Mesenchymal stem cell (in vitro differentiated cells and primary cell): ENCODE measurements around the gene RBMS3.

Source experiments
- DNase-seq: peaks from one replicate; pipeline ENCODE4 v3.0.0-alpha.2; 2013
- H2AFZ ChIP-seq: one replicate; pipeline ENCODE4 v1.6.1; 2013; ENCODE audit warnings: low read depth, mild to moderate bottlenecking, control low read depth, inconsistent platforms, low read length, moderate library complexity
- H2AK5ac ChIP-seq: 2 replicates; pipeline ENCODE4 v1.6.1; 2013; ENCODE audit warnings: low read length, moderate library complexity, mild to moderate bottlenecking, inconsistent platforms; ENCODE audit not compliant: severe bottlenecking
- H2BK120ac ChIP-seq: one replicate; pipeline ENCODE4 v1.6.1; 2013; ENCODE audit warnings: low read depth, mild to moderate bottlenecking, inconsistent platforms, low read length, moderate library complexity
- H2BK12ac ChIP-seq, 2 experiments: one replicate each; pipeline ENCODE4 v1.6.1; 2013; ENCODE audit warnings: inconsistent platforms in 2 of 2, low read length in 2 of 2, mild to moderate bottlenecking in 2 of 2, moderate library complexity in 2 of 2, control low read depth in 1 of 2
- H2BK15ac ChIP-seq: one replicate; pipeline ENCODE4 v1.6.1; 2013; ENCODE audit warnings: mild to moderate bottlenecking, low read depth, inconsistent platforms; ENCODE audit not compliant: poor library complexity, severe bottlenecking
- H2BK5ac ChIP-seq: 2 replicates; pipeline ENCODE4 v1.6.1; 2013; ENCODE audit warnings: low read depth, mild to moderate bottlenecking, low read length, control low read depth, inconsistent platforms; ENCODE audit not compliant: poor library complexity, severe bottlenecking
- H3K14ac ChIP-seq, 2 experiments: one replicate each; pipeline ENCODE4 v1.6.1; 2013; ENCODE audit warnings: inconsistent platforms in 2 of 2, low read length in 2 of 2, control low read depth in 1 of 2, mild to moderate bottlenecking in 1 of 2, moderate library complexity in 1 of 2
- H3K18ac ChIP-seq, 2 experiments: one replicate each; pipeline ENCODE4 v1.6.1; 2013; ENCODE audit warnings: inconsistent platforms in 2 of 2, low read length in 2 of 2, control low read depth in 1 of 2, low read depth in 1 of 2, mild to moderate bottlenecking in 1 of 2
- H3K23ac ChIP-seq, 2 experiments: one replicate each; pipeline ENCODE4 v1.6.1; 2013; ENCODE audit warnings: inconsistent platforms in 2 of 2, low read length in 2 of 2, mild to moderate bottlenecking in 2 of 2, moderate library complexity in 2 of 2, control low read depth in 1 of 2
- H3K27ac ChIP-seq: 2 replicates; pipeline ENCODE4 v1.5.1; 2013; ENCODE audit warnings: mild to moderate bottlenecking, moderate library complexity, low read length, control low read depth, inconsistent platforms; ENCODE audit not compliant: poor library complexity, severe bottlenecking
- H3K27me3 ChIP-seq, 2 experiments: 2 replicates each; pipeline versions ENCODE4 v1.6.1 to v1.7.0; 2013; ENCODE audit warnings: low read length in 2 of 2, mild to moderate bottlenecking in 2 of 2, moderate library complexity in 2 of 2, control low read depth in 1 of 2, inconsistent platforms in 1 of 2; ENCODE audit not compliant: control insufficient read depth in 1 of 2, insufficient read depth in 1 of 2
- H3K36me3 ChIP-seq, 2 experiments: 2 replicates each; pipeline versions ENCODE4 v1.6.1 to v1.7.0; 2013; ENCODE audit warnings: low read length in 2 of 2, control low read depth in 1 of 2, inconsistent platforms in 1 of 2, low read depth in 1 of 2, mild to moderate bottlenecking in 1 of 2; ENCODE audit not compliant: insufficient read depth in 2 of 2, control insufficient read depth in 1 of 2
- H3K4ac ChIP-seq, 2 experiments: one replicate each; pipeline ENCODE4 v1.6.1; 2013; ENCODE audit warnings: inconsistent platforms in 2 of 2, low read length in 2 of 2, mild to moderate bottlenecking in 2 of 2, moderate library complexity in 2 of 2, control low read depth in 1 of 2, low read depth in 1 of 2
- H3K4me1 ChIP-seq: 2 replicates; pipeline ENCODE4 v1.6.1; 2013; ENCODE audit warnings: low read depth, low read length, control low read depth; ENCODE audit not compliant: control insufficient read depth, insufficient read depth
- H3K4me2 ChIP-seq: 2 replicates; pipeline ENCODE4 v1.6.1; 2013; ENCODE audit warnings: low read length, mild to moderate bottlenecking, inconsistent platforms; ENCODE audit not compliant: poor library complexity, severe bottlenecking
- H3K4me3 ChIP-seq, 2 experiments: 2 replicates each; pipeline versions ENCODE4 v1.5.1 to v1.7.0; 2013; ENCODE audit warnings: low read length in 2 of 2, mild to moderate bottlenecking in 2 of 2, control low read depth in 1 of 2, low read depth in 1 of 2; ENCODE audit not compliant: insufficient read depth in 1 of 2
- H3K79me1 ChIP-seq: replicated peaks from 2 replicates; pipeline ENCODE4 v1.6.1; 2013; ENCODE audit warnings: mild to moderate bottlenecking, control low read depth, low read length, inconsistent platforms; ENCODE audit not compliant: poor library complexity, severe bottlenecking
- H3K9ac ChIP-seq: 2 replicates; pipeline ENCODE4 v1.7.0; 2013; ENCODE audit warnings: mild to moderate bottlenecking, low read length, moderate library complexity
- H3K9me3 ChIP-seq: 2 replicates; pipeline ENCODE4 v1.7.0; 2013; ENCODE audit warnings: mild to moderate bottlenecking, low read length; ENCODE audit not compliant: control insufficient read depth
- H4K8ac ChIP-seq: one replicate; pipeline ENCODE4 v1.6.1; 2013; ENCODE audit warnings: inconsistent platforms, mild to moderate bottlenecking, low read length, moderate library complexity
- H4K91ac ChIP-seq: one replicate; pipeline ENCODE4 v1.6.1; 2013; ENCODE audit warnings: mild to moderate bottlenecking, low read length, inconsistent platforms
- WGBS: methylation state at CpG from one replicate; pipeline ENCODE4 v1.1.7; 2013; ENCODE audit warnings: mixed read lengths; 5-methylcytosine and 5-hydroxymethylcytosine counted together

RBMS3 gene

DNA sequence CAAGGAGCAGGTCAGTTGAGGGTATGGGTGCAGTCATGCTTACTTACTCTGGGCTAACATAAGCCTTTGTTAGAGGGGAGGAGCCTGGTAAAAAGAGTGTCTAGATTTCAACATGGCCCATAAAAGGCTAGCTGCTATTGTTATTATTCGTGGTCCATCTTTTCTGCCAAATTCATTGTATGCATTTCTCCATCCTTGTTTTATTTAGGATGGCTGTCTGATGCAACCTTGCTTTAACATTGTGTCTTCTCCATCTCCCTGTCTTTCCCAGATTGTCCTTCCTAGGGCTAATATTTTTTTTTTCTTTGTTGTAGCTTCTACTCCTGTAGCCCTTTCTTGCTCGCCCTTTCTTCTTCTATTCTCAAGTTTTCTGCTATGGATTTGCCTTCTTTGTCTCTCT lies 12.6 kb downstream of the RBMS3 start:
- Histone ChIP-seq H3K14ac (no peak overlapping the region), H3K79me1 (peaks cover 14% of the 10 kb centered on the region), H3K18ac (no peak overlapping the region), H2AFZ (no peak overlapping the region), H2BK15ac (no peak overlapping the region), H3K4me2 (no peak overlapping the region), H3K36me3 (peaks cover 0 to 9% of the 10 kb centered on the region in 2 experiments), H2BK12ac (no peak overlapping the region), H4K91ac (no peak overlapping the region), H2AK5ac (no peak overlapping the region), H3K27ac (no peak overlapping the region), H3K9me3 (no peaks in the 10 kb centered on the region), H3K27me3 (no peaks in the 10 kb centered on the region), H3K4ac (no peak overlapping the region), H2BK120ac (no peak overlapping the region), H2BK5ac (no peak overlapping the region), H3K4me1 (no peaks in the 10 kb centered on the region), H4K8ac (no peak overlapping the region), H3K23ac (no peak overlapping the region), H3K9ac (no peak overlapping the region), H3K4me3 (no peak overlapping the region)
- DNase-seq: no peak
- WGBS: 50% methylated on average over 2 of the region's 2 CpGs

DNA sequence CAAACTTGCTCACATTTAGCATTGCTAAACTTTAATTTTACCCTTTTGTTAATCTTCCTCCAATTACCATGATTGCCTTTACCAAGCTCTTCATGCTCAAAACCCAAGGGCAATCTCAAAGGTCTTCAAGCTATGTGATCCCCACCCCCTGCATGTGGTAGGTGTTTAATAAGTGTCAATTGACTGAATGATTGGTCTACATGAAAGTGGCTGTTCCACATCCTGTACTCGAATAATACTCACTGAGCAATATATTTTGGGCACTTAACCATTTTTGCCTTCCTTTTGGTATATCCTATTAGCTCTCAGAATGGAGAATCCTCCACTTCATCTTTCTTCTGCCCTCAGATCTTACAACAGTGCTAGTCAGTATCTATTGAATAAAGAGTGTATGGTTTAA lies 17.1 kb downstream of the RBMS3 start:
- peaks cover 0 to 3% of the 10 kb centered on the region in 2 experiments for H3K36me3 ChIP-seq
- peaks cover 18% of the 10 kb centered on the region for H3K79me1 ChIP-seq
- no peak overlapping the region for H3K27ac ChIP-seq
- no peak overlapping the region for H2BK12ac ChIP-seq
- H3K9ac ChIP-seq: no peak overlapping the region
- H3K4me1 ChIP-seq: no peaks in the 10 kb centered on the region
- no peak overlapping the region for H3K4ac ChIP-seq
- no peak for DNase-seq
- no peak overlapping the region for H3K23ac ChIP-seq
- no peaks in the 10 kb centered on the region for H3K9me3 ChIP-seq
- H3K18ac ChIP-seq: no peak overlapping the region
- H2BK120ac ChIP-seq: no peak overlapping the region
- 100% methylated on average over 1 of the region's 1 CpG for WGBS
- no peaks in the 10 kb centered on the region for H3K27me3 ChIP-seq
- no peak overlapping the region for H2AFZ ChIP-seq
- H4K91ac ChIP-seq: no peak overlapping the region
- H2BK5ac ChIP-seq: no peak overlapping the region
- no peak overlapping the region for H2BK15ac ChIP-seq
- H3K4me2 ChIP-seq: no peak overlapping the region
- no peak overlapping the region for H4K8ac ChIP-seq
- no peak overlapping the region for H2AK5ac ChIP-seq
- no peak overlapping the region for H3K4me3 ChIP-seq
- H3K14ac ChIP-seq: no peak overlapping the region

DNA sequence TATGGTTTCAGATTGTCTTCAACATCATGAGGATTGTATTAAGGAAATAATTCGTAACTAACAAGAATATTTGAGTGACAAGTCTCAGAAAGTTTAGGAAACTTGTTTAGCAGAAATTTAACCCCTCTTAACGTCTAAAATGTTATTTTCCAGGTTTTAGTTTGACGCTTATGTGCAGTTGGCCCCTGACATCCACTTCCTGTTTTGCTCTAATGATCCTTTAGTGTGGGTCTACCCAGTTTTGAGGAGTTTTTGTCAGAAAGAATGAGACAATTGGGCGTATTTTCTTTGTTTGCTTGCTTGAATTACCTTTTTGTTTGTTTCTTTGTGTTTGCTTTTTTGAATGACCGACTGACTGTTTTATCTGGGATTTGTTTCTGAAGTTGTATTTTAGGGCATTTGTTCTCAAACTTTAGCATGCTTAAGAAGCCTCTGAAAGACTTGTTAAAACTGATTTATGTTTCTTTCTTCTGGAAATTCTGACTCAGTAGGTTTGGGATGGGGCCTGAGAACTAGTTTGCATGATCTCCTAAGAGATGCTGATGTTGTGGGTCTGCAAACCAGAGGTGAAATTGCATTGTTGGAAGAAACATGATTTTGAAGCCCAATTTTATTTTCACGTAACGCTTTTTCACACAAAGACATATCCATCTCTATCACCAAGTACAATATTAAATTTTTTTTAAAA lies 20.6 kb downstream of the RBMS3 start:
- Histone ChIP-seq H3K4me1 (no peaks in the 10 kb centered on the region), H3K27me3 (no peaks in the 10 kb centered on the region), H3K27ac (no peak overlapping the region), H4K91ac (no peak overlapping the region), H2BK5ac (no peak overlapping the region), H3K23ac (no peak overlapping the region), H2BK12ac (no peak overlapping the region), H3K36me3 (peaks cover 0 to 14% of the 10 kb centered on the region in 2 experiments), H2AFZ (no peak overlapping the region), H2AK5ac (no peak overlapping the region), H3K9ac (no peak overlapping the region), H3K4me3 (no peak overlapping the region), H3K4ac (no peak overlapping the region), H4K8ac (no peak overlapping the region), H3K4me2 (no peak overlapping the region), H2BK120ac (no peak overlapping the region), H3K14ac (no peak overlapping the region), H2BK15ac (no peak overlapping the region), H3K79me1 (peaks cover 21% of the 10 kb centered on the region), H3K18ac (no peak overlapping the region), H3K9me3 (no peaks in the 10 kb centered on the region)
- peak; percentile 49 for DNase-seq
- 38% methylated on average over 4 of the region's 7 CpGs for WGBS

DNA sequence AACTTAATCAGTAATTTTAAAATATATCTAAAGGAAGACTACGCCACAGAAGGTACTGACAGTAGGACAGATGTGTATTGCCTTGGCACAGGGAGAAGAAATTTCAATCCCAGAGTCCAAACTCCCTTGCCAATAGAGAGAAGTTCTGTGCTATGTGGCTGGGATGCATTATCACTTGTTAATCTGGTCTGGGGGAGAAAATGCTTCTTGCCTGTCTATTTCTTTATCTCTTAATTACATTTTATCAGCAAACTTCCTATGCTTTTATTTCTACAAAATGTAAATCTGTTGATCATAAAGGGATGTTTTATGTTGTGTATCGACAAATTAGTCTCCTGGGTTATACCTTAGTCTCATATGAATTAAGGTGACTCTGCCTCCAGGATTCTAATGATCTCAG lies 21.7 kb downstream of the RBMS3 start:
- Histone ChIP-seq H2BK15ac (no peak overlapping the region), H2BK5ac (no peak overlapping the region), H4K91ac (no peak overlapping the region), H3K4ac (no peak overlapping the region), H3K9ac (no peak overlapping the region), H3K79me1 (peaks cover 24% of the 10 kb centered on the region), H3K18ac (no peak overlapping the region), H3K14ac (no peak overlapping the region), H2AFZ (no peak overlapping the region), H3K27me3 (no peaks in the 10 kb centered on the region), H4K8ac (no peak overlapping the region), H2BK120ac (no peak overlapping the region), H3K4me2 (no peak overlapping the region), H2BK12ac (no peak overlapping the region), H2AK5ac (no peak overlapping the region), H3K27ac (no peak overlapping the region), H3K4me3 (no peak overlapping the region), H3K4me1 (no peaks in the 10 kb centered on the region), H3K36me3 (peaks cover 0 to 14% of the 10 kb centered on the region in 2 experiments), H3K23ac (no peak overlapping the region), H3K9me3 (no peaks in the 10 kb centered on the region)
- no peak for DNase-seq
- WGBS: 100% methylated on average over 2 of the region's 2 CpGs
